CD4-positive, alpha-beta T cell treated with Interleukin-4 for 1 hour (primary cell): ENCODE results near the gene APOB.

Experiments used
- DNase-seq, 2 donors: peaks; one replicate each; pipeline ENCODE4 v3.0.0-alpha.2; 2020 to 2022

The APOB gene

GRCh38 chr2:21014364-21015280 lies 29.3 kb downstream of the APOB start:
- no peak for DNase-seq

- no peak for DNase-seq
Measured at GRCh38 chr2:21013043-21013816, 30.6 kb downstream of the APOB start.

GRCh38 chr2:21012557-21012937 lies 31.3 kb downstream of the APOB start:
- no peak for DNase-seq

- DNase-seq, result no peak
Measured at GRCh38 chr2:21011876-21012556, 31.9 kb downstream of the APOB start.

- no peak for DNase-seq
Measured at GRCh38 chr2:21011453-21011852, 32.4 kb downstream of the APOB start.

- no peak for DNase-seq
Measured at GRCh38 chr2:21010813-21011439, 32.9 kb downstream of the APOB start.

GRCh38 chr2:21009662-21010225 lies 34.1 kb downstream of the APOB start:
- no peak for DNase-seq

- DNase-seq, result no peak
Measured at GRCh38 chr2:21008790-21009661, 34.8 kb downstream of the APOB start.

- DNase-seq, result no peak
Measured at GRCh38 chr2:21008014-21008789, 35.7 kb downstream of the APOB start.

GRCh38 chr2:21007129-21008013 lies 36.5 kb downstream of the APOB start:
- no peak for DNase-seq

GRCh38 chr2:21006423-21007128 lies 37.3 kb downstream of the APOB start:
- no peak for DNase-seq

- no peak for DNase-seq
Measured at GRCh38 chr2:21005700-21006422, 38.0 kb downstream of the APOB start.

- no peak for DNase-seq
Measured at GRCh38 chr2:21005111-21005699, 38.7 kb downstream of the APOB start.

- no peak for DNase-seq
Measured at GRCh38 chr2:21004181-21004572, 39.7 kb downstream of the APOB start.

- no peak for DNase-seq
Measured at GRCh38 chr2:21003572-21004180, 40.2 kb downstream of the APOB start.

- DNase-seq, result no peak
Measured at GRCh38 chr2:21002814-21003192, 41.1 kb downstream of the APOB start.
